Adrenal gland (tissue), 5 donors: Measurements from ENCODE around the gene ERC2.

Experiments used
- POLR2A ChIP-seq, 2 donors: fragments of 450-650 bp; IDR thresholded peaks; one replicate each; pipeline ENCODE4 v1.6.1; 2017; ENCODE audit warnings: antibody characterized with exemption in 2 of 2, mild to moderate bottlenecking in 2 of 2, moderate library complexity in 1 of 2
- TF ChIP-seq, protein P1 (sequence below), 6 experiments: fragments of 450-650 bp in 4 of 6; fragments of 200-600 bp in 2 of 6; sonication (generic) in 1 of 6; IDR thresholded peaks; 1 replicate in 5 of 6; 2 replicates in 1 of 6; pipeline versions ENCODE4 v1.5.1 to v1.8.0; 2016 to 2021; ENCODE audit warnings: antibody characterized with exemption in 6 of 6, mild to moderate bottlenecking in 2 of 6, moderate library complexity in 1 of 6
- donor health status: DM: no; HTN: no; CAD: no.

DNA sequence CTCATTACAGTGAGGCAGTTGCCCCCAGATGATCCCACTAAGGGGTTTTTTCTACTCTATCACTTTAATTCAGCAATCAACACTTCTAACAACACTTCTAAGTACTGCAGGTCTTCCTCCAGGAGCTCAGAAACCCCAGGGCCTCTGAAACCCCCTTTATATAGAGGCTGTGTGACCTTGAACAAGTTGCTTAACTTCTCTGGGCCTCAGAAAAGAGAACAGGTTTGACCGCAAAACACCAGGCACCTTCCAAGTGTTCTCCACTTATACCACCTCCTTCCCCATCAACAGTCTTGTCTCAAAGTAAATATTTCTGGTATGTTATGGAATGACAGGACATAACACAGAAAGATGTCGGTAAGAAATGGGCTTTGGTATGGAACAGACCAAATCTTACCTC is 895.5 kb downstream of the ERC2 start:
- no peak for TF ChIP-seq POLR2A (IDR thresholded peaks at IDR 0.05)
- TF ChIP-seq, protein P1, sequence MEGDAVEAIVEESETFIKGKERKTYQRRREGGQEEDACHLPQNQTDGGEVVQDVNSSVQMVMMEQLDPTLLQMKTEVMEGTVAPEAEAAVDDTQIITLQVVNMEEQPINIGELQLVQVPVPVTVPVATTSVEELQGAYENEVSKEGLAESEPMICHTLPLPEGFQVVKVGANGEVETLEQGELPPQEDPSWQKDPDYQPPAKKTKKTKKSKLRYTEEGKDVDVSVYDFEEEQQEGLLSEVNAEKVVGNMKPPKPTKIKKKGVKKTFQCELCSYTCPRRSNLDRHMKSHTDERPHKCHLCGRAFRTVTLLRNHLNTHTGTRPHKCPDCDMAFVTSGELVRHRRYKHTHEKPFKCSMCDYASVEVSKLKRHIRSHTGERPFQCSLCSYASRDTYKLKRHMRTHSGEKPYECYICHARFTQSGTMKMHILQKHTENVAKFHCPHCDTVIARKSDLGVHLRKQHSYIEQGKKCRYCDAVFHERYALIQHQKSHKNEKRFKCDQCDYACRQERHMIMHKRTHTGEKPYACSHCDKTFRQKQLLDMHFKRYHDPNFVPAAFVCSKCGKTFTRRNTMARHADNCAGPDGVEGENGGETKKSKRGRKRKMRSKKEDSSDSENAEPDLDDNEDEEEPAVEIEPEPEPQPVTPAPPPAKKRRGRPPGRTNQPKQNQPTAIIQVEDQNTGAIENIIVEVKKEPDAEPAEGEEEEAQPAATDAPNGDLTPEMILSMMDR (IDR thresholded peaks at IDR 0.05), result no peak
